NCI-H2081 treated with DMSO at 0.1 percent for 48 hours (cell line): Measurements from ENCODE around the gene CHDH.

Source experiments
- DNase-seq: peaks from one replicate; lab custom pipeline; 2025; lab: John Stamatoyannopoulos, UW

The CHDH gene

GRCh38 chr3:53808496-53808895 is 37.7 kb downstream of the CHDH start:
- no peak for DNase-seq

- DNase-seq, result no peak
Observed at GRCh38 chr3:53807117-53807810, 39.0 kb downstream of the CHDH start.

GRCh38 chr3:53806182-53807116 is 39.8 kb downstream of the CHDH start:
- DNase-seq, result no peak

DNA sequence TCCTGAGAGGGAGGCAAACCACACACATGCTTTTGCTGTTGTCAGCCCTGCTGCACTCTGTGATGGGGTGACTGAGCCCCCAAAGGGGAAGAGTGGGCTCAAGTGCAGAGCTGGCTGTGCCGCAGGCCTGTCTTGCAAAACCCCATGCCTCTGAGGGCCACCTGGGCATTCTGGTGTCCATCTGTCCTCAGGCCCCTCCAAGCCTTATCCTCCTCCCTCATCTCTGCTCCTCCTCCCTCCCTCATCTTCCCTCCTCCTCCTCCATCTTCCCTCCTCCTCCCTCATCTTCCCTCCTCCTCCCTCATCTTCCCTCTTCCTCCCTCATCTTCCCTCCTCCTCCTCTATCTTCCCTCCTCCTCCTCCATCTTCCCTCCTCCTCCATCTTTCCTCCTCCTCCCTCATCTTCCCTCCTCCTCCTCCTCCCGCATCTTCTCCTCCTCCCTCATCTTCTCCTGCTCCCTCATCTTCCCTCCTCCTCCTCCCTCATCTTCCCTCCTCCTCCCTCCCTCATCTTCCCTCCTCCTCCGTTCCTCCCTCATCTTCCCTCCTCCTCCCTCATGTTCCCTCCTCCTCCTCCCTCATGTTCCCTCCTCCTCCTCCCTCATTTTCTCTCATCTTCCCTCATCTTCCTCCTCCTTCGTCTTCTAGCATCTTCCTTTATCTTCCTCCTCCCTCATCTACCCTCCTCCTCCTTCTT is 40.6 kb downstream of the CHDH start:
- no peak for DNase-seq

DNA sequence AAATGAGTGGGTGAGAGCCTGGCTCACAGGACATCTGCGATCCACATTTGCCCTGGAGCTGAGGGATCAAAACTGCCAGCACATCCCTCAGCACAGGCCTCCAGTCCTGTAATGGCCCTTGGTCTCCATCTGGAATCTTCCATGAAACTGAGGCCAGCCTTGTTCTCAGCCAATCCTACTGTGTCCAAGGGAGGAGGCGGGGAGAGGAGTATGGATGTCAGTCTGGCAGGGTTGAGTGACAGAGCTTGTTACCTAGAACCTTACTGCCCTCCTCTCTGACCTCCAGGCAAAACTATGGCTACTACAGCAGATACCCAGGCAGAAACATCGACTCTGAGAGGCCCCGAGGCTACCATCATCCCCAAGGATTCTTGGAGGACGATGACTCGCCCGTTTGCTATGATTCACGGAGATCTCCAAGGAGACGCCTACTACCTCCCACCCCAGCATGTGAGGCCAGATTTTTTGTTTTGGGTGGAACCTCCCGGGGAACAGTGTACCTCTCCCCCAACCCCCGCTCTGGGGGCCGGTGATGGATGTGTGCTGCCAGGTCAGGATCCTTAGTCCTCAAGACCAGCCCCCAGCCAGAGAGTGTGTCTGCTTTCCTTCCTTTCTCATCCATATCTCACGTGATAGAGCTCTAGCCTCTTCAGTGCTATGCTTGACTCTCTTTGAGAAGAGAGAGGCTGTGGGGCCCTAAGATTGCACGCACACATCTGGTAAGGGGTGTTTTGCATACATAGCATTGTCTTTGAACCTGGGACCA is 41.3 kb downstream of the CHDH start:
- no peak for DNase-seq

- no peak for DNase-seq
Observed at GRCh38 chr3:53803816-53804695, 42.2 kb downstream of the CHDH start.

GRCh38 chr3:53803124-53803815 is 42.9 kb downstream of the CHDH start:
- no peak for DNase-seq

GRCh38 chr3:53802256-53802880 is 43.9 kb downstream of the CHDH start:
- no peak for DNase-seq

DNA sequence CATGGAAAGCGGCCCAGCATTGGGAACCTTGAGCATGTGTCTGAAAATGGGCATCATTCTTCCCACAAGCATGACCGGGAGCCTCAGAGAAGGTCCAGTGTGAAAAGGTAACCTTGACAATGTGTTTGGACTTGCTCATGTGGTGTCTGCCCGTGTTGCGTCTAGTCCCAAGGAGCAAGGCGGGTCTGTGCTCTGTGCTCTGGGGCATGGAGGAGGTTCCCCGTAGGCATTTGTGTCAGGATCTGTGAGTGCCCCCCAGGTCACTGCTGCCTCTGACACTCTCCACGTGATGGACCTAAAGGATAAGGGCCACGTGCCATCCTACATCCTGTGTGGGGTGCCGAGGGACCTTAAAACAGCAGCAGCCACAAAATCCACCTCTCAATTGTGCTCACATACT is 44.9 kb downstream of the CHDH start:
- no peak for DNase-seq

GRCh38 chr3:53800041-53800906 is 45.9 kb downstream of the CHDH start:
- no peak for DNase-seq

DNA sequence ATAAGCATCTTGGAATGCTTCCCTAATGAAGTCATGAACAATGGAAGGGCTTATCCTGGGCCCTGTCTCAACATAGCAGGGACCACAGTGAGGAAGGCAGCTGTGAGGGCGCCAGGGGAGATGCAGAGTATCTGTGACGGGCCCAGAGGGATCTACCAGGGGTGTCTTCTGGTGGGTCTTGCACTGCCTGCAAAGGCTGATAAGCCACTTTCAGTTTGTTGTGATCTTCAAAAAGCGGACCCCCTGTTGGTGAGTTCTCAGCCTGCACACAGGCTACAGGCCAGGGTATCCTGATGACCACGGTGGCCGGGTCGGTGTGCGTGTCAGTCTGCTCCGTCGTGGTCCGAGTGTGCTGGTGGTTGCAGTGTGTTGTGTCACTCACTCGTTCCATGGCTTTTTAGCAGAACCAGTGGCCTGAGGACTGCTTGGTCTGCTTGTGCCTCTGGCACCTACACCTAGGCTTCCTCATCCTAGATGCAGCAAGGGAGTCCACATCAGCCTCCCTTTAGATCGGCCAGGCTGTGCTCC is 46.8 kb downstream of the CHDH start:
- no peak for DNase-seq

DNA sequence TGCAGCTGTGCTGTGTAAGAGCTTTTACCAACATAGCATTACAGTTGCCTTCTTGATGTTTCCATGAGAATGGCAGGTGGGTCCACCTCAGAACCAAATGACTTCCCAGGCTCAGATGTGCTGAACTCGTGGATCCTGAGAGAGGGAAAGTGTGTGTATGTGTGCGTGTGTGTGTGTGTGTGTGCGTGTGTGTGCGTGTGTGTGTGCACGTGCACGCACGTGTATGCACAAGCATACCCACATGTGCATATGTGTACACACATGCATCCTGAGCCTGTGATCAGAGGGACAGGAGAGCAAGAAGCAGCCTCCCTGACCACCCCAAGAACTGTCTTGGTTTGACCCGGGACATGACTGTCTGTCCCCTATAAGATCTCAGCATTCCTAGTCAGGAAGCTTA is 48.1 kb downstream of the CHDH start:
- no peak for DNase-seq

DNA sequence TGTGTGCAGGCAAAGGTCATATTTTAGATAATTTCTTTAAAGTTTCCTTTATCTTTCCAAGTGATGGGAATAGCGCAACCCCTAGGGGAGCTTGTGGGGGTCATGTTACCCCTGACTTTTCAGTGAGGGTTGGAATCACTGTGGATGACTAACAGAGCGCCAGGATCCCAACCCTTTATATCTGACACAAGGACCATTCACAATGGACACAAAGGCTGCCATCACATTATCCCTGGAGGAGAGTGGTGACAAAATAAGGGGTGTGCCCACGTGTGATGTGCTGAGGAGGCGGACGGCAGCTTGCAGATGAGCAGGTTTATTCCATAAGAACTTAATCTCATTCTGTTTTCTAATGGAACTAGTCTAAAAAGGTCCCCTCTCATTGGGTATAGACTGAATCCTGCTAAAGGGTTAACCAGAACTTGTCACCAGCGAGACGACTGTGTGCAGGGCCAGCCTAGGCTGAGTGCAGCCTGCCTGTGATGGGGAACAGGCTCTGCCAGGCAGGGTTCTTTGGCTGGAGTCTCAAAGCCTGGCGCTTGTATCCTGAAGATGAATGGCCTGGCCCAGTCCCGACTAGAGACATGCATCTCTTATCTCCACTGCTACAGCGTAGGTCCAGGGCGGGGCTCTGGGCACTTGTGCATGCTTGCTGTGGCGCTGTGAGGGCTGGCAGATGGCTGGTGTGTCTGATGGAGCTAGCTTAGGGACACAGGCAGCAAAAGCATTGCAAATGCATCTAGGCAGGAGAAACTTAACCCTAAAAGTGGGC is 50.2 kb downstream of the CHDH start:
- no peak for DNase-seq

DNA sequence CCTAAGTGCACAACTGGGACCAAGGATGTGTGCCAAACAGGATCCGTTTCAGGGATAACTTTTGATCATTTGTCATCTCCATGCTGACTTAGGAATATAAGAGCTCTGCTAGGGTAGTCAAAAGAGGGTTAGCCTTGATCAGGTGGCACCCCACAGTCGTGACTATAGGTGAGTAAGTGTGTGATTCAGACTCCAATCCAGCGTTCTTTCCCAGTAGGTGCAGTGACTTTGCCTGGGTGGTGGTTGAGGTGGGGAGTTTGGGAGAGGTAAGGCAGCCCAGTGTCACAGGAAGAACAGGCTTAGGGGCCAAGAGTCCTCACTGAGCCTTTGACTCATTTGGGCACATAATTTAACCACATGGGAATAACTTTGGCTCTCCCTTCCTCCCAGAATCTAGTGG is 51.0 kb downstream of the CHDH start:
- DNase-seq, result no peak

- DNase-seq, result no peak
Observed at GRCh38 chr3:53794597-53794996, 51.6 kb downstream of the CHDH start.

DNA sequence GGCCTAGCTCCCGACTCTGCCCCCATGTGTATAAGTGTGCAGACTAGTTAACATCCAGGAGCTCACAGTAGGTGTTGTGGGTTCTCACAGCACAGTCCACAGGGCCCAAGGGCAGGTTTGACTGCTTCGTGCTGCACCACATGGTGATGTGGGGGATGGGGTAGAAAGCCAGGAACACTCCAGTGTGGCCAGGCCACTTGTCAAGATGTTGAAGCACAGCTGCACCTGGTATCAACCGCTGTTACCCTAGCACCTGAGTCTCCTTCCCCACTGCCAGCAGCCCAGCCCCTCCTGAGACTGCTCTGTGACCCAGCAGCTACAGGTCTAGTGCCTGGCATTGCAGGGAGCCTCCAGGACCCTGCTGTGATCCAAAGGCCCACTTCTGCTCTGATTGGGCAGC is 53.4 kb downstream of the CHDH start:
- no peak for DNase-seq

- DNase-seq, result no peak
Observed at GRCh38 chr3:53791317-53791716, 54.9 kb downstream of the CHDH start.

DNA sequence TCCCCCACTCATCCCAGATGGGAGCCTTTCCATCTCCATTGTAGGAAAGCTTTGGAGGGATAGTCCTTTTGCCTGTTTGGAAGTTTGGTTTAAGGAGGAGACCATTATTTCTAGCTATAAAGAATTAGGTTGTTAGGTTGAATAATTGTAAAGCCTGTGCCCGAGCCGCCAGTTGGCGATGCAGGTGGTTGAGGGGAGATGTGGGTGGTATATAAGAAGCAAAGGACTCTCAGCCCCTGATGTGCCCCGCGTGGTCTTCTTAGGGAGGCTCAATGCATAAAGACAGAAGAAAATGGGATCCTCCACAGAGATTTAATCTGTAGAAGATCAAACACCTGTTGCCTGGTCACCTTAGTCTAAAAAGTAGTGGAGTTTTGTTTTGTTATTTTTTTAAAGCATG is 55.7 kb downstream of the CHDH start:
- DNase-seq, result no peak
